AG04449 (cell line): ENCODE measurements around the gene VWA5B1.

Experiments
- CTCF ChIA-PET: fragments of 350-600 bp; formaldehyde crosslinking; extraction: SDS; loops from one replicate; lab custom pipeline; 2021; ENCODE audit warnings: antibody characterized with exemption; lab: Yijun Ruan, JAX
- POLR2A ChIA-PET: fragments of 400-600, 350-600 bp; formaldehyde crosslinking; extraction: SDS; loops from one replicate; lab custom pipeline; 2020; ENCODE audit warnings: antibody characterized with exemption, inconsistent platforms; lab: Yijun Ruan, JAX
- DNase-seq: peaks from one replicate; pipeline ENCODE4 v3.0.0-alpha.2; 2010; ENCODE audit warnings: low read depth, low spot score
- H3K4me3 ChIP-seq: 2 replicates; pipeline ENCODE4 v1.5.1; 2011; ENCODE audit warnings: low read depth, mild to moderate bottlenecking, control low read depth, low read length
- CTCF ChIP-seq: IDR thresholded peaks from one replicate; pipeline ENCODE4 v1.5.1; 2011; ENCODE audit warnings: mild to moderate bottlenecking, moderate library complexity, low read length, control low read depth, inconsistent platforms; ENCODE audit not compliant: insufficient read depth; ENCODE audit errors: missing control alignments

Gene VWA5B1

GRCh38 chr1:20347699-20348098 is 57.0 kb downstream of the VWA5B1 start:
- no peak for DNase-seq
- no peak overlapping the region for H3K4me3 ChIP-seq
- TF ChIP-seq CTCF, result no peak
- ChIA-PET CTCF (interaction anchor here (1.9 kb wide), 1 partner anchor 147 kb away, joined by 6 read pairs; no protein-coding TSS in a partner anchor), POLR2A (no interaction called here)

GRCh38 chr1:20348326-20348915 is 57.7 kb downstream of the VWA5B1 start:
- DNase-seq, result no peak
- POLR2A ChIA-PET, result no interaction called here
- CTCF ChIA-PET, result interaction anchor here (1.5 to 1.9 kb wide), 2 partner anchors 13 to 146 kb away, joined by 3 to 6 read pairs; no protein-coding TSS in a partner anchor
- no peak overlapping the region for H3K4me3 ChIP-seq
- TF ChIP-seq CTCF, result no peak

GRCh38 chr1:20349561-20349960 is 58.9 kb downstream of the VWA5B1 start:
- DNase-seq, result no peak
- no peak for TF ChIP-seq CTCF
- ChIA-PET POLR2A (no interaction called here), CTCF (interaction anchor here (1.5 kb wide), 1 partner anchor 12 kb away, joined by 3 read pairs; no protein-coding TSS in a partner anchor)
- no peak overlapping the region for H3K4me3 ChIP-seq

DNA sequence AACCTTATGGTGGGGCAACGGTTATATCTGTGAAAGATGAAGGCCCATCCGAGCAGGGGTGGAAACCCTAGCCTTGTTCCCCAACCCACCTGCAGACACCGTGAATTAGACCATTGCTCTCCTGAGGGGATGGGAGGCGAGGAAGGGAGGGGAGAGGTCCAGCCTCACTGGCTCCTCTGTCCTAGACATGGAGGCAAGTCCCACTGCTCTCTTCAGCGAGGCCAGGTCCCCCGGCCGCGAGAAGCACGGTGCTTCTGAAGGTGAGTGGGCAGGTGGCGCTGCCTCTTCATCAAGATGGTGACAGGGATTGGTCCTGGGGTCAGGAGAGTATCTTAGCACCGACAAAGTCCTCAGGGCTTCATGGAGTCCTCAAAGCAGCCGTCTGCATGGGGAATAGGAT is 59.3 kb downstream of the VWA5B1 start:
- CTCF ChIA-PET, result interaction anchor here (1.5 kb wide), 1 partner anchor 12 kb away, joined by 3 read pairs; no protein-coding TSS in a partner anchor

DNA sequence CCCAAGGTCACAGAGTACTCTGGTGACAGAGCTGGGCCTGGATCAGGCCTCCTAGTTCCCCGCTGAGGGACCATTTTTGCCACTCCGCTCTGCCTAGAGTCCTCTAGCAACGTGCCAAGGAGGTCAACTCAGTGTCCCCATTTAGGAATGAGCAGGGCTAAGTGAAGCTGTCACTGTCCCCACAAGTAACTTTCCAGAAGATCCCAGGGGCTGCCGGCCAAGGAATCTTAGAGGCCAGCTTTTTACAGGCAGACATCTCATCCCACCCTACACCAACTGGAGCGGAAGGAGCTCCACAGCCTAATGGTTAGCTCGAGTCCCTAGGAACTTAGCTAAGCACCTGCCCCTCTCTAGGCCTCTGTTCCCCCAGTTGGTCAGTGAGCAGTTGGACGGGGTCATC is 59.7 kb downstream of the VWA5B1 start:
- CTCF ChIA-PET, result interaction anchor here (0.7 kb wide), 1 partner anchor 12 kb away, joined by 3 read pairs; no protein-coding TSS in a partner anchor
- TF ChIP-seq CTCF, result no peak
- POLR2A ChIA-PET, result no interaction called here
- DNase-seq, result no peak
- H3K4me3 ChIP-seq, result no peak overlapping the region

More for the DNA sequence above, 59.3 kb downstream of the VWA5B1 start:
- H3K4me3 ChIP-seq, result no peak overlapping the region
- POLR2A ChIA-PET, result no interaction called here
- no peak for TF ChIP-seq CTCF
- DNase-seq, result no peak

GRCh38 chr1:20351911-20352701 is 61.4 kb downstream of the VWA5B1 start:
- CTCF ChIA-PET, result interaction anchor here (1.7 kb wide), 1 partner anchor 10 kb away, joined by 8 read pairs; no protein-coding TSS in a partner anchor
- DNase-seq, result no peak
- POLR2A ChIA-PET, result no interaction called here
- H3K4me3 ChIP-seq, result no peak overlapping the region
- TF ChIP-seq CTCF, result no peak
